ENCODE measurements around the gene SHH. TPM values are rescaled to one million over a fixed set of nuclear protein-coding genes. Genes with fewer than 3 reads are reported as not detected.
A peak's percentile ranks its signal among the peaks of the same experiment; 100 is the strongest.

SHH gene
- total and polyA plus RNA-seq, 9 donors = 0.33 to 0.48 TPM; not detected in 7

DNA sequence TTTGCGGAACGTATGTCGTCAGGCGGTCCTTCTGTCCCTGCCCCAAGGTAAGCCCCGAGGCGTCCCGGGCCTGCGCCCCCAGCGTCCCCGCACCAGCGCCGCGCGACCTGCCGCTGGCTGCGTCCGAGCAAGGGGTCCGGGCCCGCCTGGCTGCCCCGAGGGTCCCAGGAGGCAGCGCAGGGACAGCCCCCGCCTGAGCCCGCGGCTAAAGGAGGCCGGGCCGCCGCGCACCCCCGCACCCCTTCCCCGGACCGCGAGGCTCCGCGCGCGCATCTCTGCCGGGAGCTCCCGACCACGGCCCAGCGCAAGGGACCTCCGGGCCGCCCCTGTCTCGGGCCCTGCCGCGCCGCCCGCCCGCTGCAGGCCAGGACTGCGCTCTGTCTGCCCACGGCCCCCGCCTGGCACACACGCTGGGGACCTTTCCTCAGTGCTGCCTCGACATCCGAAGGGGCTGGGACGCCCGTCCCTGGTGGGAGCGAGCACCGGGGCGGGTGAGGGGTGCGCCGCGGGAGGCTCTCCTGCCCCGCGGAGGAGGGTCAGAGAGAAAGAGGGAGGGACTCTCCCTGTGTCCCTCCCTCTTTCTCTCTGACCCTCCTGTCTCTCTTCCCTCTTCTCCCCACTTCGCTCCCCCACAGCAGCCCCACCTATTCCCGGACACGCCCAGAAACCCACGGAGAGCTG is 25.0 kb downstream of the SHH start:
- intact Hi-C loops (cut with DNase I) = no loop called here
- peak in 1 of 5 donors; percentile 39 for DNase-seq
- Histone ChIP-seq H3K4me3 (peak overlapping the region; percentile 35), H3K36me3 (no peaks in the 10 kb centered on the region), H3K4me1 (ENCODE audit: insufficient read depth) (no peaks in the 10 kb centered on the region), H3K27me3 (no peaks in the 10 kb centered on the region), H3K9me3 (no peaks in the 10 kb centered on the region), H3K27ac (no peak overlapping the region)
- 0 to 1% (median 1%) methylated on average over 39 to 68 of the region's 68 CpGs for WGBS, 3 donors
- no peak for TF ChIP-seq EP300 (IDR thresholded peaks at IDR 0.05)
- TF ChIP-seq POLR2A (IDR thresholded peaks at IDR 0.05) = no peak
- no peak for TF ChIP-seq CTCF (IDR thresholded peaks at IDR 0.05)

DNA sequence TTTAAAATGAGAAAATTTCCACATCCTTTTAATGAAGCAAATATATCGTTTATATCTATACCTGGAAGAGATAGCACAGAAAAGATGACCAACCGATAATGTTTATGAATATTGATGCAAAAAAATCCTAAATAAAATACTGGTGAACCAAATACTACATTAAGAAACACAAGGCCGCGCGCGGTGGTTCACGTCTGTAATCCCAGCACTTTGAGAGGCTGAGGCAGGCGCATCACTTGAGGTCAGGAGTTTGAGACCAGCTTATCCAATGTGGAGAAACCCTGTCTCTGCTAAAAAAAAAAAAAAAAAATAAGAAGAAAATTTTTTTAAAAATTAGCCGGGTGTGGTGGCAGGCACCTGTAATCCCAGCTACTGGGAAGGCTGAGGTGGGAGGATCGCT is 25.8 kb downstream of the SHH start:
- H3K27me3 ChIP-seq = no peaks in the 10 kb centered on the region
- no peak overlapping the region for H3K27ac ChIP-seq
- H3K4me3 ChIP-seq = no peak overlapping the region
- 84 to 86% (median 85%) methylated on average over 10 of the region's 10 CpGs for WGBS, 3 donors
- TF ChIP-seq EP300 (IDR thresholded peaks at IDR 0.05) = no peak
- no peaks in the 10 kb centered on the region for H3K4me1 ChIP-seq (ENCODE audit: insufficient read depth)
- DNase-seq = peak in 1 of 5 donors; percentile 10
- no peaks in the 10 kb centered on the region for H3K9me3 ChIP-seq
- no peaks in the 10 kb centered on the region for H3K36me3 ChIP-seq
- intact Hi-C loops (cut with DNase I) = no loop called here

DNA sequence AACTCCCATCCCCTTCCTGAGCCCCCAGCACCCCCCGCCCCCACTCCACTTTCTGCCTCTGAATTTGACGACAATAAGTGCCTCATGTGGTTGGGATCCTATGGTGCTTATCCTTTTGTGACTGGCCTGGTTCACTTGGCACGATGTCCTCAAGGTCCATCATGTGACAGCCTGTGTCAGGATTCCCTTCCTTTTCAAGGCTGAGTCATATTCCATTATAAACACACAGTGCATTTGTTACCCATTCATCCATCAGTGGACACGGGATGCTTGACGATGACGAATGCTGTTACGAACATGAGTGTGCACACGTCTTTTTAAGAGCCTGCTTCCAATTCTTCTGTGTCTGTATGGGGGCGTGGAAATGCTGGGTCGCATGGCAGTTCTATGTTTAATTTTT is 26.7 kb downstream of the SHH start:
- 87 to 91% (median 91%) methylated on average over 10 of the region's 10 CpGs for WGBS, 3 donors
- no peaks in the 10 kb centered on the region for H3K4me1 ChIP-seq (ENCODE audit: insufficient read depth)
- H3K27ac ChIP-seq = no peak overlapping the region
- no peaks in the 10 kb centered on the region for H3K27me3 ChIP-seq
- H3K4me3 ChIP-seq = no peak overlapping the region
- no peak for DNase-seq
- TF ChIP-seq EP300 (IDR thresholded peaks at IDR 0.05) = no peak
- no peak for TF ChIP-seq POLR2A (IDR thresholded peaks at IDR 0.05)
- H3K36me3 ChIP-seq = no peaks in the 10 kb centered on the region
- intact Hi-C loops (cut with DNase I) = no loop called here
- no peaks in the 10 kb centered on the region for H3K9me3 ChIP-seq

DNA sequence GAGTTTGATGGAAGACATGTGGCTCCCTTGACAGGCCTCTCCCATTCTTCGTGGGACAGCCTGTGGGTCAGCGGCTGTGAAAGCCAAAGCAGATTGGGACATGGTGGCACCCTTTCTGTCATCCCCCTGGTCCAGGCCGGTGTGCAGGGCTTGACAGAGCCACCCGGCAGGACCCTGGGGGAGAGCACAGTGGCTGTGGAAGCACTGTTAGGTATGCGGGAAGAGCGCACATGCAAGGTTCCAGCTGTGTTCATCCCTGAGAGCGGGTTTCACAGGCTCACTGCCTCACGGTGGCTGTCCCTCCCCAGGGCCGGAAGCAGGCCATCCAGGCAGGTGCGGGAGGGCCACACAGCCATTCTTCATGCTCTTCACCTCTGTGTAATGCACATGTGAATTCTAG is 29.8 kb downstream of the SHH start:
- Histone ChIP-seq H3K27ac (no peak overlapping the region), H3K36me3 (no peaks in the 10 kb centered on the region), H3K27me3 (no peaks in the 10 kb centered on the region), H3K4me1 (ENCODE audit: insufficient read depth) (no peaks in the 10 kb centered on the region), H3K4me3 (no peak overlapping the region), H3K9me3 (no peaks in the 10 kb centered on the region)
- no peak for DNase-seq
- 89 to 95% (median 91%) methylated on average over 10 of the region's 10 CpGs for WGBS, 3 donors
- intact Hi-C loops (cut with DNase I) = no loop called here
- TF ChIP-seq POLR2A (IDR thresholded peaks at IDR 0.05) (no peak), EP300 (IDR thresholded peaks at IDR 0.05) (no peak), CTCF (IDR thresholded peaks at IDR 0.05) (no peak)

DNA sequence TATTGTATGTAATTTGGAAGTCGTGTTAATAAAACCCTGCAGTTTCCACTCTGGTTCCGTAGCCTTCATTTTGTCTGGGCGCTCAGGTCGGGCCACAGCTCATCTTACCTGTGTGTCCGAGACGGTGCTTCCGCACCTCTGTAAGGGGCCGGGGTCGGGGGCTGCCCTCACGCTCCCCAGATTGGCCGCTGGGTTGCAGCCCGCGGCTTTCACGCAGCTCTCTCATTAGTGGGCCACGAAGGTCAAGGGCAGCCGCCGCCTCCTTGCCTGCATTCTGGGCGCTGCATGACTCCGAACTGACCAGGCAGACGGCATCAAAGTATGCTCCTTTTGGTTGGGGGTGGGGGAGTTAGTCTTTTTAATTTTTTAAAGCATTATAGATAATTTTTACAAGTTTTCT is 30.8 kb downstream of the SHH start:
- Histone ChIP-seq H3K27ac (no peak overlapping the region), H3K9me3 (no peaks in the 10 kb centered on the region), H3K4me3 (no peak overlapping the region), H3K36me3 (no peaks in the 10 kb centered on the region), H3K4me1 (ENCODE audit: insufficient read depth) (no peaks in the 10 kb centered on the region), H3K27me3 (no peaks in the 10 kb centered on the region)
- 78 to 86% (median 86%) methylated on average over 20 of the region's 20 CpGs for WGBS, 3 donors
- intact Hi-C loops (cut with DNase I) = no loop called here
- no peak for DNase-seq
- TF ChIP-seq EP300 (IDR thresholded peaks at IDR 0.05) (no peak), CTCF (IDR thresholded peaks at IDR 0.05) (no peak), POLR2A (IDR thresholded peaks at IDR 0.05) (no peak)
